Measurements from ENCODE around the gene ERC2.

Gene ERC2

DNA sequence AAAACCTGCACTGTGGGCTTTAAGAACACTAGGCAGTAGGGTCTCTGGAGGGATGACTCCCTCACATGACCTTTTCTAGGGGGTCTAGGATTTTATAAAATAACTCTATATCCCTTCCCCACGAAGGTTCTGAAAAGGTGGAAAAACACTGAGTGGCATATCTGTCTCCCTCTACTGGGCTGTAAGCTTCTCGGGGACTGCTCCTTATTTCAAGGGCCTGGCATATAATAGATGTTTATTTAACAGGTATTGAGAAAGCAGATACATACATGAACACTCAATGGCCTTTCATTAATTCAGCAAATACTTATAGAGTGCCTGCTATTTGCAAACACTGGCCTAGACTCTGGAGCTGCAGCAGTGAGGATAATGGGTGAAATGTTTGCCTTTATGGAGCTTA lies 834.9 kb downstream of the ERC2 start:
- no peak for ATAC-seq
- no peak for TF ChIP-seq ESRRG (CRISPR knock-in tag; IDR thresholded peaks at IDR 0.05)
- TF ChIP-seq RARB (CRISPR knock-in tag; IDR thresholded peaks at IDR 0.05), result no peak
- no peak for TF ChIP-seq PPARA (CRISPR knock-in tag; IDR thresholded peaks at IDR 0.05; ENCODE audit: borderline replicate concordance)
- no peak for TF ChIP-seq TOX (CRISPR knock-in tag; IDR thresholded peaks at IDR 0.05; ENCODE audit: borderline replicate concordance)
- TF ChIP-seq CSRNP3 (CRISPR knock-in tag; IDR thresholded peaks at IDR 0.05), result no peak
- TF ChIP-seq ISL1 (CRISPR knock-in tag; IDR thresholded peaks at IDR 0.05), result no peak
- TF ChIP-seq PATZ1 (CRISPR knock-in tag; IDR thresholded peaks at IDR 0.05; ENCODE audit: borderline replicate concordance), result no peak
- TF ChIP-seq, protein P1, sequence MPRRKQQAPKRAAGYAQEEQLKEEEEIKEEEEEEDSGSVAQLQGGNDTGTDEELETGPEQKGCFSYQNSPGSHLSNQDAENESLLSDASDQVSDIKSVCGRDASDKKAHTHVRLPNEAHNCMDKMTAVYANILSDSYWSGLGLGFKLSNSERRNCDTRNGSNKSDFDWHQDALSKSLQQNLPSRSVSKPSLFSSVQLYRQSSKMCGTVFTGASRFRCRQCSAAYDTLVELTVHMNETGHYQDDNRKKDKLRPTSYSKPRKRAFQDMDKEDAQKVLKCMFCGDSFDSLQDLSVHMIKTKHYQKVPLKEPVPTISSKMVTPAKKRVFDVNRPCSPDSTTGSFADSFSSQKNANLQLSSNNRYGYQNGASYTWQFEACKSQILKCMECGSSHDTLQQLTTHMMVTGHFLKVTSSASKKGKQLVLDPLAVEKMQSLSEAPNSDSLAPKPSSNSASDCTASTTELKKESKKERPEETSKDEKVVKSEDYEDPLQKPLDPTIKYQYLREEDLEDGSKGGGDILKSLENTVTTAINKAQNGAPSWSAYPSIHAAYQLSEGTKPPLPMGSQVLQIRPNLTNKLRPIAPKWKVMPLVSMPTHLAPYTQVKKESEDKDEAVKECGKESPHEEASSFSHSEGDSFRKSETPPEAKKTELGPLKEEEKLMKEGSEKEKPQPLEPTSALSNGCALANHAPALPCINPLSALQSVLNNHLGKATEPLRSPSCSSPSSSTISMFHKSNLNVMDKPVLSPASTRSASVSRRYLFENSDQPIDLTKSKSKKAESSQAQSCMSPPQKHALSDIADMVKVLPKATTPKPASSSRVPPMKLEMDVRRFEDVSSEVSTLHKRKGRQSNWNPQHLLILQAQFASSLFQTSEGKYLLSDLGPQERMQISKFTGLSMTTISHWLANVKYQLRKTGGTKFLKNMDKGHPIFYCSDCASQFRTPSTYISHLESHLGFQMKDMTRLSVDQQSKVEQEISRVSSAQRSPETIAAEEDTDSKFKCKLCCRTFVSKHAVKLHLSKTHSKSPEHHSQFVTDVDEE (CRISPR knock-in tag; IDR thresholded peaks at IDR 0.05), result no peak
- no peak for TF ChIP-seq SNAI2 (CRISPR knock-in tag; IDR thresholded peaks at IDR 0.05)
- no peak for TF ChIP-seq CSDC2 (CRISPR knock-in tag; IDR thresholded peaks at IDR 0.05)
- no peak for TF ChIP-seq ZFP3 (CRISPR knock-in tag; IDR thresholded peaks at IDR 0.05)
- TF ChIP-seq, protein P2, sequence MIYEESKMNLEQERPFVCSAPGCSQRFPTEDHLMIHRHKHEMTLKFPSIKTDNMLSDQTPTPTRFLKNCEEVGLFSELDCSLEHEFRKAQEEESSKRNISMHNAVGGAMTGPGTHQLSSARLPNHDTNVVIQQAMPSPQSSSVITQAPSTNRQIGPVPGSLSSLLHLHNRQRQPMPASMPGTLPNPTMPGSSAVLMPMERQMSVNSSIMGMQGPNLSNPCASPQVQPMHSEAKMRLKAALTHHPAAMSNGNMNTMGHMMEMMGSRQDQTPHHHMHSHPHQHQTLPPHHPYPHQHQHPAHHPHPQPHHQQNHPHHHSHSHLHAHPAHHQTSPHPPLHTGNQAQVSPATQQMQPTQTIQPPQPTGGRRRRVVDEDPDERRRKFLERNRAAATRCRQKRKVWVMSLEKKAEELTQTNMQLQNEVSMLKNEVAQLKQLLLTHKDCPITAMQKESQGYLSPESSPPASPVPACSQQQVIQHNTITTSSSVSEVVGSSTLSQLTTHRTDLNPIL (CRISPR knock-in tag; IDR thresholded peaks at IDR 0.05; ENCODE audit: low read depth), result no peak
- no peak for TF ChIP-seq ZC3H10 (CRISPR knock-in tag; IDR thresholded peaks at IDR 0.05)
- no peak for TF ChIP-seq ZNF8 (CRISPR knock-in tag; IDR thresholded peaks at IDR 0.05)

GRCh38 chr3:55631766-55632331 lies 836.4 kb downstream of the ERC2 start:
- no peak for TF ChIP-seq ZFP30 (CRISPR knock-in tag; IDR thresholded peaks at IDR 0.05)
- TF ChIP-seq ZNF8 (CRISPR knock-in tag; IDR thresholded peaks at IDR 0.05), result no peak
- TF ChIP-seq TOX (CRISPR knock-in tag; IDR thresholded peaks at IDR 0.05; ENCODE audit: borderline replicate concordance), result no peak
- no peak for TF ChIP-seq ESRRG (CRISPR knock-in tag; IDR thresholded peaks at IDR 0.05)
- TF ChIP-seq ISL1 (CRISPR knock-in tag; IDR thresholded peaks at IDR 0.05), result no peak
- no peak for ATAC-seq

GRCh38 chr3:55630921-55631299 lies 837.4 kb downstream of the ERC2 start:
- no peak for ATAC-seq

DNA sequence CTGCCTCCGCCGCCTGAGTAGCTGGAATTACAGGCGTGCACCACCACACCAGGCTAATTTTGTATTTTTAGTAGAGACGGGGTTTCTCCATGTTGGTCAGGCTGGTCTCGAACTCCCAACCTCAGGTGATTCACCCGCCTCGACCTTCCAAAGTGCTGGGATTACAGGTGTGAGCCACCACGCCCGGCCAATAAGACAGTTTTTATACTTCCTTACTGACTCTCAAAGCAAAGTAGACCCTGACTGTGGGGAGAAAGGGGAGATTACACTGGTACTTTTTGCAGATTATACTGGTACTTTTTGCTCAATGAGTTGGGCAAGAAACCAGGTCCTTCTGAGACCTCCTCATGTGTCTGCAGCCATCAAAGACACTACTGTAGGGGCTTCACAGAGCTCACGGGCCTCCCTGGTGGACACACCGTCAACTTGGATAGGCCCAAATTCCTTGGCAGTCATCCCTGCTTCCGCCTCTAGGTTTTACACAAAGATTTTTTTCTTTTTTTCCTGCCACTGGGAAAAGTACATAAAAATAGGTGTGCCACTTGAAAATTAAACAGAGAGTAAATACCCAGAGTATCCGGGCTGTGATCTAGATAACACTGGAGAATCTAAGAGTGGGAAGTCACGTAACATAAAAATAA lies 837.9 kb downstream of the ERC2 start:
- no peak for ATAC-seq
- TF ChIP-seq, protein P1 (CRISPR knock-in tag; IDR thresholded peaks at IDR 0.05), result no peak
- TF ChIP-seq ISL1 (CRISPR knock-in tag; IDR thresholded peaks at IDR 0.05) (no peak), ARNTL (CRISPR knock-in tag; IDR thresholded peaks at IDR 0.05; ENCODE audit: borderline replicate concordance, low read depth) (no peak), ZNF8 (CRISPR knock-in tag; IDR thresholded peaks at IDR 0.05) (no peak)
- TF ChIP-seq, protein P2 (CRISPR knock-in tag; IDR thresholded peaks at IDR 0.05; ENCODE audit: low read depth), result no peak

More at GRCh38 chr3:55630921-55631299, 837.4 kb downstream of the ERC2 start:
- no peak for TF ChIP-seq ZFP3 (CRISPR knock-in tag; IDR thresholded peaks at IDR 0.05)
- TF ChIP-seq ISL1 (CRISPR knock-in tag; IDR thresholded peaks at IDR 0.05), result peak; percentile 30; the same call in 1 of the 2 replicates
- no peak for TF ChIP-seq ZFP30 (CRISPR knock-in tag; IDR thresholded peaks at IDR 0.05)
- no peak for TF ChIP-seq CSRNP3 (CRISPR knock-in tag; IDR thresholded peaks at IDR 0.05)

All from SK-N-SH treated with all-trans-retinoic acid at 6 μM for 48 hours (cell line).